Bronchial epithelial cell (primary cell): ENCODE data around the gene ZYG11A. TPM values are rescaled to one million over a fixed set of nuclear protein-coding genes. Genes with fewer than 3 reads are reported as not detected.

Source experiments
- total RNA-seq: library from RNA; depleted of rRNA; stranded (reverse); fragments of >200 nt; gene quantifications from 2 replicates; pipeline ENCODE4 v1.2.1, GENCODE V29; 2014

The ZYG11A gene
- total RNA-seq, 1 donor from 2014 or later: under 0.01 TPM

Other genes with a start within 250 kb of the ZYG11A start
- gene GPX7, start 240.4 kb upstream of the ZYG11A start, total RNA-seq: 1.1 and 1.7 TPM in 2 replicates
- gene SHISAL2A, start 209.6 kb upstream of the ZYG11A start, total RNA-seq: not detected in 2 replicates
- 8.4 and 15.5 TPM in 2 replicates for gene COA7, start 144.4 kb upstream of the ZYG11A start, total RNA-seq
- 18.2 and 19.5 TPM in 2 replicates for gene ZYG11B, start 116.3 kb upstream of the ZYG11A start, total RNA-seq
- gene ECHDC2, start 79.0 kb downstream of the ZYG11A start, total RNA-seq: 29.2 and 49.3 TPM in 2 replicates
- gene SCP2, start 84.5 kb downstream of the ZYG11A start, total RNA-seq: 65.8 and 82.7 TPM in 2 replicates
- 0.53 TPM in 1 of 2 replicates, not detected in the other for gene PODN, start 219.5 kb downstream of the ZYG11A start, total RNA-seq